HepG2 (cell line): ENCODE data around the gene PCIF1. TPM values are rescaled to one million over a fixed set of nuclear protein-coding genes. Genes with fewer than 3 reads are reported as not detected.

Experiments
- ATAC-seq: fragments of 200-7000 bp; cut with Tn5 transposase; 3 replicates; pipeline ENCODE4 v1.9.1; 2020; ENCODE audit warnings: mild to moderate bottlenecking, moderate library complexity
- BruUV-seq: library from RNA; stranded (reverse); fragments of 400-500 nt; replicated peaks from 2 replicates; lab custom pipeline; 2021; lab: Mats Ljungman, UMichigan
- CTCF ChIA-PET: fragments of 300-600 bp; formaldehyde crosslinking; extraction: SDS; loops from one replicate; lab custom pipeline; 2021; ENCODE audit warnings: low total read pairs, inconsistent platforms, low intra/inter-chr PET ratio; lab: Yijun Ruan, JAX
- POLR2A ChIA-PET: fragments of 350-600 bp; sonication (Branson Sonifier 250); formaldehyde crosslinking; loops from one replicate; lab custom pipeline; 2020; ENCODE audit warnings: antibody characterized with exemption, inconsistent platforms; lab: Yijun Ruan, JAX
- DNase-seq: peaks from one replicate; pipeline ENCODE4 v3.0.0-alpha.2; 2015; ENCODE audit warnings: low spot score
- FAIRE-seq: peaks from 3 replicates; lab custom pipeline; 2011; peaks lifted over from hg19 to GRCh38; lab: Jason Lieb, UNC
- H2AFZ ChIP-seq: one replicate; pipeline ENCODE4 v1.6.1; 2011; ENCODE audit warnings: low read length, inconsistent platforms
- H3K27ac ChIP-seq: fragments of 300-600 bp; 3 replicates; pipeline ENCODE4 v1.8.0; 2011; ENCODE audit warnings: mixed run types, mild to moderate bottlenecking, mixed read lengths, low read length, inconsistent platforms; ENCODE audit not compliant: insufficient read depth; ENCODE audit errors: extremely low read length
- H3K27me3 ChIP-seq, 2 experiments: fragments of 200-600 bp in 1 of 2; 2 replicates in 1 of 2; 3 replicates in 1 of 2; pipeline versions ENCODE4 v1.6.0 to v1.8.0; 2011; ENCODE audit warnings: low read length in 2 of 2, mild to moderate bottlenecking in 2 of 2, moderate library complexity in 2 of 2, inconsistent platforms in 1 of 2; ENCODE audit not compliant: insufficient read depth in 2 of 2, control insufficient read depth in 1 of 2
- H3K36me3 ChIP-seq, 2 experiments: fragments of 200-600 bp in 1 of 2; replicated peaks in 1 of 2; 2 replicates in 1 of 2; 3 replicates in 1 of 2; pipeline versions ENCODE4 v1.5.1 to v1.8.0; 2011; ENCODE audit warnings: low read length in 2 of 2, inconsistent platforms in 1 of 2; ENCODE audit not compliant: insufficient read depth in 2 of 2, control insufficient read depth in 1 of 2
- H3K4me1 ChIP-seq: 2 replicates; pipeline ENCODE4 v1.5.1; 2012; ENCODE audit warnings: low read length, inconsistent platforms; ENCODE audit not compliant: insufficient read depth
- H3K4me2 ChIP-seq: 2 replicates; pipeline ENCODE4 v1.6.0; 2011; ENCODE audit warnings: low read depth, low read length, inconsistent platforms
- H3K4me3 ChIP-seq, 3 experiments: fragments of 200-600 bp in 1 of 3; sonication (generic), shearing (Covaris generic) in 1 of 3; replicated peaks in 1 of 3; 2 replicates each; pipeline ENCODE4 v1.5.1; 2011 to 2016; ENCODE audit warnings: low read length in 3 of 3, inconsistent platforms in 2 of 3, low read depth in 2 of 3, mild to moderate bottlenecking in 2 of 3, control low read depth in 1 of 3, mixed read lengths in 1 of 3; ENCODE audit not compliant: insufficient read depth in 1 of 3
- H3K79me2 ChIP-seq: one replicate; pipeline ENCODE4 v1.6.1; 2011; ENCODE audit warnings: low read length, inconsistent platforms; ENCODE audit not compliant: insufficient read depth
- H3K9ac ChIP-seq: 2 replicates; pipeline ENCODE4 v1.6.0; 2011; ENCODE audit warnings: mild to moderate bottlenecking, low read depth, low read length, inconsistent platforms; ENCODE audit not compliant: insufficient read depth
- H3K9me3 ChIP-seq: 2 replicates; pipeline ENCODE4 v1.5.1; 2012; ENCODE audit warnings: mild to moderate bottlenecking, low read length
- H4K20me1 ChIP-seq: 2 replicates; pipeline ENCODE4 v1.6.0; 2011; ENCODE audit warnings: inconsistent platforms, mild to moderate bottlenecking, low read length, moderate library complexity; ENCODE audit not compliant: insufficient read depth
- EP300 ChIP-seq, 3 experiments: sonication (generic) in 1 of 3; formaldehyde crosslinking in 1 of 3; IDR thresholded peaks; 2 replicates each; pipeline versions ENCODE4 v1.5.1 to v1.6.1; 2011 to 2020; ENCODE audit warnings: low read depth in 2 of 3, low read length in 2 of 3, borderline replicate concordance in 1 of 3, improper control_type of control experiment in 1 of 3, mild to moderate bottlenecking in 1 of 3, missing genetic modification reagents in 1 of 3, moderate library complexity in 1 of 3
- IKZF5 ChIP-seq: IDR thresholded peaks from 2 replicates; pipeline ENCODE4 v1.6.1; 2018; ENCODE audit warnings: missing genetic modification reagents, mild to moderate bottlenecking, missing compliant biosample characterization
- MTERF4 ChIP-seq: sonication (generic); formaldehyde crosslinking; IDR thresholded peaks from 2 replicates; pipeline ENCODE4 v1.8.0; 2023; ENCODE audit warnings: mild to moderate bottlenecking, missing genetic modification reagents
- PAXIP1 ChIP-seq: sonication (generic); formaldehyde crosslinking; conservative IDR thresholded peaks from 2 replicates; pipeline ENCODE4 v1.4.0; 2020; ENCODE audit warnings: mild to moderate bottlenecking, missing genetic modification reagents, moderate library complexity
- PHF5A ChIP-seq: IDR thresholded peaks from one replicate; pipeline ENCODE4 v1.6.1; 2018; ENCODE audit warnings: low read depth, missing genetic modification reagents; ENCODE audit not compliant: unreplicated experiment
- POLR2AphosphoS2 ChIP-seq: IDR thresholded peaks from 2 replicates; pipeline ENCODE4 v1.6.1; 2011; ENCODE audit warnings: low read depth, low read length, improper control_type of control experiment
- REST ChIP-seq, 2 experiments: IDR thresholded peaks; 2 replicates each; pipeline ENCODE4 v1.6.1; 2011 to 2012; ENCODE audit warnings: low read length in 2 of 2, borderline replicate concordance in 1 of 2, low read depth in 1 of 2, mild to moderate bottlenecking in 1 of 2, moderate library complexity in 1 of 2
- TOE1 ChIP-seq: sonication (generic); formaldehyde crosslinking; IDR thresholded peaks from 2 replicates; pipeline ENCODE4 v1.4.0; 2020; ENCODE audit warnings: mild to moderate bottlenecking, missing genetic modification reagents
- ZSCAN9 ChIP-seq: IDR thresholded peaks from 2 replicates; pipeline ENCODE4 v1.6.1; 2016; ENCODE audit warnings: borderline replicate concordance
- WGBS: methylation state at CpG from one replicate; pipeline ENCODE4 v1.1.6; 2017; ENCODE audit warnings: low lambda C conversion rate; 5-methylcytosine and 5-hydroxymethylcytosine counted together
- in situ Hi-C: cut with HindIII; loops from 2 replicates; pipeline ENCODE4 v1.10.0; 2017; ENCODE audit warnings: low pct_unique_long_range_greater_than_20kb; ENCODE audit not compliant: extremely low pct_ligation_motif_present
- intact Hi-C: fragments of 100-400 bp; cut with micrococcal nuclease; formaldehyde crosslinking; loops from one replicate; pipeline ENCODE4 v1.10.0; 2022; ENCODE audit not compliant: unreplicated experiment
- polyA plus RNA-seq, 8 experiments: library from polyadenylated mRNA; depleted of rRNA in 3 of 8; stranded (reverse) in 7 of 8; unstranded in 1 of 8; fragments of >200 nt; fragmentation: Illumina TruSeq in 4 of 8; extraction: Trizol in 4 of 8; gene quantifications; 2 replicates each; pipeline versions ENCODE4 v1.2.1 to v1.2.3, GENCODE V29; 2011 to 2016; ENCODE audit warnings: low read depth in 4 of 8, missing spikeins in 1 of 8, mixed read lengths in 1 of 8; ENCODE audit not compliant: insufficient read depth in 1 of 8
- total RNA-seq, 5 experiments: library from RNA; depleted of rRNA; stranded (reverse); fragments of >200 nt; fragmentation: Illumina TruSeq; extraction: Trizol; gene quantifications; 2 replicates each; pipeline ENCODE4 v1.2.3, GENCODE V29; 2016; ENCODE audit warnings: low read depth in 1 of 5

PCIF1 gene
- total and polyA plus RNA-seq, 2 of the 13 experiments (the other 11 are each of a cell fraction or from before 2014, with no cell fraction given): 20.9 to 24.4 TPM

GRCh38 chr20:45965169-45966002 lies 30.9 kb downstream of the PCIF1 start:
- H3K4me3 ChIP-seq: no peak overlapping the region
- H3K9ac ChIP-seq: no peak overlapping the region
- 0 out of 2 replicates have a peak, but pooled peaks cover 2% of the 10 kb centered on the region for H4K20me1 ChIP-seq
- peaks cover 40 to 72% of the 10 kb centered on the region in 2 experiments for H3K36me3 ChIP-seq
- 93% methylated on average over 18 of the region's 18 CpGs for WGBS
- TF ChIP-seq IKZF5 (no peak), POLR2AphosphoS2 (no peak), ZSCAN9 (CRISPR knock-in tag) (no peak), PAXIP1 (CRISPR knock-in tag) (no peak), PHF5A (CRISPR knock-in tag) (no peak), MTERF4 (CRISPR knock-in tag) (no peak), REST (IDR thresholded peaks at IDR 0.05; ENCODE audit: borderline replicate concordance in 1 of 2, low read depth in 1 of 2, low read length in 2 of 2) (no peak), EP300 (IDR thresholded peaks at IDR 0.05; ENCODE audit: low read depth in 2 of 2, low read length in 2 of 2) (no peak), EP300 (CRISPR knock-in tag; IDR thresholded peaks at IDR 0.05; ENCODE audit: borderline replicate concordance) (no peak), TOE1 (CRISPR knock-in tag) (no peak)
- no TSS peak for BruUV-seq
- H3K27me3 ChIP-seq: no peaks in the 10 kb centered on the region
- H3K4me2 ChIP-seq: no peak overlapping the region
- ATAC-seq (no peak), DNase-seq (no peak), FAIRE-seq (no peak)
- in situ Hi-C loops: no loop called here
- CTCF ChIA-PET: interaction anchor here (2.8 kb wide), 1 partner anchor 141 kb away, joined by 15 read pairs; no protein-coding TSS in a partner anchor
- H3K4me1 ChIP-seq: peaks cover 12% of the 10 kb centered on the region
- no peaks in the 10 kb centered on the region for H3K9me3 ChIP-seq
- no peak overlapping the region for H3K27ac ChIP-seq
- H2AFZ ChIP-seq: no peak overlapping the region
- POLR2A ChIA-PET: interaction anchor here (0.8 to 1.7 kb wide), 3 partner anchors 19 to 30 kb away, joined by 3 to 9 read pairs (median 5); no protein-coding TSS in a partner anchor
- intact Hi-C loops: no loop called here
- no peaks in the 10 kb centered on the region for H3K79me2 ChIP-seq
